Epidermal melanocyte (primary cell): ENCODE measurements around the gene PSMD3.
"Not testable (repeated sequence)": the region's sequence is repeated elsewhere in the genome, so short reads cannot be mapped to it uniquely, and the experiment has no call there.

Experiments
- DNase-seq: peaks from one replicate; pipeline ENCODE4 v3.0.0; 2011; ENCODE audit warnings: low spot score; ENCODE audit not compliant: insufficient read length

The PSMD3 gene

GRCh38 chr17:39980351-39981206, at the start of gene PSMD3:
Gene PSMD3, plus strand, starts transcription at chr17:39980807. Its CDS starts 164 bp downstream, at chr17:39980971.
- DNase-seq = peak; percentile 89

- no peak for DNase-seq
Measured at GRCh38 chr17:39933912-39934311, 46.7 kb upstream of the PSMD3 start.

GRCh38 chr17:39934324-39934723, 46.3 kb upstream of the PSMD3 start:
- DNase-seq = no peak

- DNase-seq = no peak
Measured at GRCh38 chr17:39935909-39936308, 44.7 kb upstream of the PSMD3 start.

GRCh38 chr17:39937447-39937846, 43.2 kb upstream of the PSMD3 start:
- DNase-seq = no peak

GRCh38 chr17:39938140-39938869, 42.3 kb upstream of the PSMD3 start:
- no peak for DNase-seq

GRCh38 chr17:39939106-39939505, 41.5 kb upstream of the PSMD3 start:
- no peak for DNase-seq

- DNase-seq = peak; percentile 69
Measured at GRCh38 chr17:39939588-39940419, 40.8 kb upstream of the PSMD3 start.

- no peak for DNase-seq
Measured at GRCh38 chr17:39943702-39944392, 36.8 kb upstream of the PSMD3 start.

GRCh38 chr17:39944393-39944711, 36.3 kb upstream of the PSMD3 start:
- DNase-seq = no peak

GRCh38 chr17:39946551-39947330, 33.9 kb upstream of the PSMD3 start:
- no peak for DNase-seq

- not testable (repeated sequence) for DNase-seq
Measured at GRCh38 chr17:39948489-39948828, 32.1 kb upstream of the PSMD3 start.

GRCh38 chr17:39949028-39949427, 31.6 kb upstream of the PSMD3 start:
- DNase-seq = no peak

- DNase-seq = no peak
Measured at GRCh38 chr17:39950871-39951348, 29.7 kb upstream of the PSMD3 start.

GRCh38 chr17:39951924-39952679, 28.5 kb upstream of the PSMD3 start:
- no peak for DNase-seq

GRCh38 chr17:39952680-39953470, 27.7 kb upstream of the PSMD3 start:
- peak; percentile 91 for DNase-seq

GRCh38 chr17:39953471-39953888, 27.1 kb upstream of the PSMD3 start:
- no peak for DNase-seq

GRCh38 chr17:39954876-39955275, 25.7 kb upstream of the PSMD3 start:
- no peak for DNase-seq

GRCh38 chr17:39955726-39956225, 24.8 kb upstream of the PSMD3 start:
- no peak for DNase-seq
